HG02571 (cell line): ENCODE measurements around the gene FAP.

ENCODE experiments used
- ATAC-seq: cut with Tn5 transposase; IDR thresholded peaks from one replicate; pipeline ENCODE4 v1.9.1; 2021; ENCODE audit warnings: mild to moderate bottlenecking, moderate library complexity; ENCODE audit not compliant: unreplicated experiment

Gene FAP

DNA sequence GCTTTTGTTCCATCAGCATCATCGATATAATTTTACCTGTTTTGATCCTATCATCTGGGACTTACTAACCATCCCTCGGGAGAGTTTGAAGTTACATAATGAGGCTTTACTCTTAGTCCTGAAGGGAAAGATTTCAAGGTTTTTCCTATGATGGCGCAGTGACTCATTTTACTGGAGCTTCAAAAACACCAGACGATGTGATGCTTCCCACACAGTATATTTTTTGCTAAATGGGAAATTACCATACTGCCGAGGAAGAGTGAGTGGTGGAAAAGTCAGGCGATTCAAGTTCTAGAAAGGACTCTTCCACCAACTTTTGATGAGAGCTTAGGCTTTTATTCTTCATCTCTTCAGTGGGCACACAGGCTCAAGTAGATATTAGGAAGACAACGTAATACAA lies 46.6 kb downstream of the FAP start:
- ATAC-seq = no peak

DNA sequence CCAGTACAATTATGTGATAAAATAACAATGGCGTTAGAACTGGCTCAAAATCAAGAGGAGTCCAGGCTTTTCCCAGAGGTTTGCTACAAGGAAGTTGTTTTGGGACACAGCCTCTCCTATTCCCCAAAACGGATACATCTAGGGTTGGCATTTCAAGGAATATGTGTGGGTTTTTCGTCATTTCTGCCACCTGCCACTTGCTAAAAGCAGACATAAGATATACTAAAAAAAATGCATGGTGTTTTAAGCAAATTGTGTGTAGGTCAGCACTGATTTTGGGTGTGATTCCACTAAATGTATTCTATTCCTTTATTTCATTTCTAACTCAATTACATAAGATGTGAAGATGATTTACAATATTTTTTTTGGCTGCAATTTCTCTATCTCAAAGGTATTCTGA lies 54.8 kb downstream of the FAP start:
- no peak for ATAC-seq

DNA sequence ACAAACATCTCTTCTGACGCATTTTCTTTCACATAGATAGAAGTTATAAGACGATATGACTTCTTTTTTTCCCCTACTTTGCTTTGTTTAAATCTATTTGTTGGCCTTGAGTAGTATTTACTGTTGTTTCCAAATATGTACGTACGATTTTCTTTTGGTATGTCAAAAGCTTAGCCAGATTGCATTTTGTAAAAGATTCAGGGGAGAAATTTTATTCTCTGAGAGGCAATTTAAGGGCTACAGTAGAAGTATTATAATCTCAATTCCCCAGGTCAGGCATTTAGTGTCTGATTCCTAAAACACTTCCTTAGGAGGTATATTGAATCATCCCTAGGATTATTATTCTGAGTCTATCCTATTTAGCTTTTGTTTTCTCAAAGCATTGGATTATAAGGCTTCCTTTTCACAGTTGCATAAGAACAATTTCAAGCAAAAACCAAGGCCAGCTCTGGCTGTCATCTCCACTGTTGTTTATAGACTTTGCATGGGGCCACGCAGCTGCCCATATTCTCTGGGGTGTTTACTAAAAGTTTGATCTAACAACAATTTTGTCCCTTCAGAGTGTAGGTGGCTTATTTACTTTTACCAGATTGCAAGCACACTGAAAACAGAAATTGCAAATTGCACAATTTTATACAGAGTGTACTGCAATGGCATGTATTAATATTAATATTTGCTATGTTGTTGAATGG lies 57.6 kb downstream of the FAP start:
- ATAC-seq = no peak

DNA sequence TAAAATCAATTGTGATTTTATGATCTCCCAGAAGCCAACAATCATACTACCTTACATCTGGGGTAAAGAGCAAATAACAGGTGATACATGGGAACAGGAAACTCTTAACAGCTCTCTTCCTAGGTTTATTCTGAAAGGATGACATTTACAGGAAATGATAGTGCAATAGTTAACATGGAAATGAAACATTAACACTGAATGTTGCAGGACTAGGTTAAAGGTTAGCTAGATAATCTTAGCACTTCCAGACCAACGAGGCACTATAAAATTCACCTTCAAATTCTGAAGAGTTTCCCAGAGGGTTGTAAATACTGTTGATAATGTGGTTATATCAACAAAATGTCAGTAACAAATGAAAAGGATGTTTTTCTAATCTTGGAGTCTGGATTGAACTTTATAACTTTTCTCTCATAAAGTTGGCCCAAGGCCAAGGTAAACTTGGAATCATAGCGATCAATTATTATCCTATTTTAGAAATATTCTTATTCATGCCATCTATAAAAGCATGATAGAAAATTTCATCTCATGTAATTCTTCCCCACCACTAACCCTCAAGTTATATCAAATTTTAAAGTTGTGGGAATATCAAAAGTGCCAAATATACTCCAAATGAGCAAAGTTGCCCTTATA lies 58.3 kb downstream of the FAP start:
- no peak for ATAC-seq

DNA sequence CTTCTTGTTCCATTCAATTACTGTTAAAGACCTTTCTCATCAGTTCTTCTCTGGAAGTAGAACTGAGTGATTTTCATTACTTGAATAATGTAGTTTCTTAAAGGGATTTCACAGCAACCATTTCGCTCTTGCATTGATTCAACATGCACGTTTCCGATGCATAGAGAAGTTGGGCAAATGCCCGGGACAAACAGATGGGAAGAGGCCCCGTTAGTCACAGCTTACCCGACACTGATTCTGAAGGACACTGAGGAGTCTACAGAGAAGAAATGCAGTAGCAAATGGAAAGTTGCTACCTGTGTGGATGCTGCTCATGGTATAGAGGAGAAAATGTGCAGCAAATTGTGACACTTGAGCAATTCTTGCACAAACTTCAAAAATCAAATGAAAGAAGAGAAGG lies 58.9 kb downstream of the FAP start:
- ATAC-seq = no peak

DNA sequence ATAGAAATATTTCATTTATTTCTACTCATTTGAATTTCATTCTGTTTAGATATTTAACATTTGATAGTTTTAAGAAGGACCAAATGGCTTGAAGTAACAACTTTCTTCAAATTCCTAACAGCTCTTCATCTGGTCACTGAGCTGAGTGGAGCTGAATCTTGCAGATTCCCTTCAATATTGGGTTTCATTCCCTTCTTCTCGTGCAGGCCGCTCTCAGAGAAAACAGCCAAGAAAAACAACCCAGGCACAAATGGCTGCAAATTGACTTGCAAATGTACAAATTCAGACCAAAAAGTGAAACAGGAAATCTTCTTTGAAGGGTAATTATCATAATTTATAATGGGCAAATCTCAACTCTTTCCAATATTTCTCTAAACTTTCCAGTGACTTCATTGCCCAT lies 60.9 kb downstream of the FAP start:
- no peak for ATAC-seq

DNA sequence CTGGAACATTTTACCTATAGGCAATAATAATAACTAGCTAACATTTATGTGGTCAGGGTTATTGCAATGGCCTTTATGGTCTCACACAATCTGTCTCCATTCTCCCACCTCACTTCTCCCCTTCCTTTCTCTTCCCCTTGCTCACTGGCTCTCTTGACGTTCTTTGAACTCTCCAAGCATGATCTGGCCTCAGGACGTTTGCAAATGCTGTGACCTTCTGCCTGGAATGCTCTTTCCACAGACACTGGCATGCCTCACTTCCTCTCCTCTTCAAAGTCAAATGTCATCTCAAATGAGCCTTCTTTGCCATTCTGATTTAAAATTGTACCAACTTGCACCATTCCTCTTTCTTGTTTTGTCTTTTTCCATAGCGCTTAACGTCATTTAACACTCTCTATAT lies 65.9 kb downstream of the FAP start:
- ATAC-seq = no peak

DNA sequence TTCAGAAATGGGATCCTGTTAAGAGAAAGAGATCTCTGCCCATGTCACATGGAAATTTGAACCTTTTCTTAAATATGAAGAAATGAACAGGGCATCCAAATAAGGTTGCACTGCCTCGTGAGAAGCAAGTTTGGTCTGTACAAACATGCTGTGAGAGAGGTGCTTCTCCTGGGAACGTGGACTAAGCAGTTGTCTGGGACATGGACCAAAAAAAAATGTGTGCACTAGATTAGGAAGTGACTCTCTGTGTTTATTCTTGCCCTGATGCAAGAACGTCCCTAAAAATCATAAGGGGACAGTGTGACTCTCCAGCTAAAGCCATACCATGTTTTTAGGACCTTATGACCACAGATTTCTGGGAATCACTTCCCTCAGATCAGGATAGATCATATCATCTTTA lies 67.5 kb downstream of the FAP start:
- no peak for ATAC-seq

DNA sequence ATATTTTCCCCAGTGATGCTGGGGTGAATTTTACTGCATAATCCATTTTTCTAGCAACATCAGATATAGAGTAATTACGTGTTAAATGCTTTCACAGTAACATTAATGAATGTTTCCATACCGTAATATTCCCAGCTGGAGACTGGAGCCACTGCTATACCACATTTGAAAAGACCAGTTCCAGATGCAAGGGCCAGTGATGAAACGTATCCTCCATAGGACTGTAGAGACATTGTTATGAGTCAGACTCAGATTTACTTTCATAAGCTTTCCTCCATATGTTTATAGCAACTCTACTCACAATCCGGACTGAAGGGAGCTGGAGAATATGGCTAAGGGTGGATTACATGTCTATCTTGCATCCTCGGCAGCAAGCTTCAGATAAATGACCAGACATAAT lies 68.5 kb downstream of the FAP start:
- no peak for ATAC-seq

DNA sequence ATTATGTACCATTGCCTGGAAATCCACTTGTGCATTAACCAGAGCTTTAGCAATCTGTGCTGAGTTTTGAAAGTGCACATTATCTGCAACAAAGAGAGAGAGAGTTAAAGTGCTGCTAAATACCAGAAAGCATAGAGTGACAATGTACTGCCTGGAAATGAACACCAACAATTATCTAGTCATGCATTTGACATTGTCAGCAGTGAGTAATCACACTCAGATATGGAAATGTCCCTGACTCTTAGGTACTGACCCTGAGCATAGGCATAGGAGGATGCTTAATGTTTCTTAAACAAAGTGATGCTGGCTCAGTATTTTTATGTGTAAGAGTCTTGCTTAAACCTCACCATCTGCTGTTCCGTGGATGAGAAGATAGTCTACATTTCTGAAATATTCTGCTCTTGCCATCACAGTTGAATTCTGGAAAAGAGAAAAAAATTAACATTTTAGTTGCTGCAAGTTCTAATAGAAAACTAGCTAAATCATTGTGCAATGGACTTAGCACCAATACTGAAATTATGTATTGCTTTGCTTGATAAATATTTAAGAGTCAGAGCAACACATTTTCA lies 70.4 kb downstream of the FAP start:
- no peak for ATAC-seq

DNA sequence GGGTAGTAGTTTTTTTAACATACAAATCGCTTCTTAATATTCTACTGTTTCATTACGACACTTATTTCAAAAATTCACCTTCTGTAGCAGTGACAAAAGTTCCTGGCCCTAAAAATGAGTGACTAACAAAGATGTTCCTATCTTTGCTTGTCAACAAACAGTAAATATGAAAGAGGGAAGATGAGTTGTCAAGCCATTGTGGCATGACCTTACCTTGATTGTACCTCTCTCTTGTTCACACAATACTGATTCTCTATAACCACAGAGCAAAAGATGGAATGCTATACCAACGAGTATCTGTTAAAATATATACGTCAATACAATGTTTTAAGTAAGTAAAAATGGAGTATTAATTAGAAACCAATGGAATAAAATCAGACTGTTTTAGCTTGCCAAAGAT lies 76.5 kb downstream of the FAP start:
- ATAC-seq = no peak

DNA sequence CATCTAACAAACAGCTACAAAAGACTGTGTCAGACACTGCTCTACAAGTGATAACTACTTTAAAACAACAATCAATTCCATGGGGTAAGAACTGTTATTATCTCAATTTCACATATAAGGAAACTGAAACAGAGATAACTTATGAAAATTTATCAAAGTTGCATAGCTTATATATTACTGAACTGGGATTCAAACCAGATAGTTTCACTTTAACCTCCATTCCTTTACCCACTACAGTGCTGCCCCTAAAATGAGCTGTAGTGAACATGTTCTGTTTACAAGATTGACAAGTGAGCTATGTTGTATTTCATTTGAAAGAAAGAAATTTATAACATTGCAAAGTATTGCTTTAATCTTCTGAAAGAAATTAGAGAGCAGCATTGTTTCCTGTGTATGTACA lies 77.1 kb downstream of the FAP start:
- ATAC-seq = no peak

DNA sequence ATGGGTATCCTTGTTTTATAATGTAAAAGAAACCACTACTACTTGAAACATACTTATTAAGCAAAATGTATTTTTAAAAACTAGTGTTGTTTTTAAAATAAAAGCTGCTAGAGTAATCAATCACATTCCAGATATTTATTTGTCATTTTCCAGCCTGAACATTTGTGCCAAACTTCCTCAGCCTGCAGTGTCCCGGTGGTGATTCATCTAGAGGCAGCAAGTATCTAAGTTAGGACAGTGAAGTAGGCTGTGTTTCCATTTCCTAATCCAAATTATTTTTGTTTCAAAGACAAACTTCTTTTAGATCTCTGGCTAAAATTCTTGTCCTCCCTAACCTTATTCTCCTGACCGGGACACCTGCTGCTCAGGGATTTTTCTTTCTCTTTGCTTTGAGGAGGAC lies 78.4 kb downstream of the FAP start:
- ATAC-seq = no peak

DNA sequence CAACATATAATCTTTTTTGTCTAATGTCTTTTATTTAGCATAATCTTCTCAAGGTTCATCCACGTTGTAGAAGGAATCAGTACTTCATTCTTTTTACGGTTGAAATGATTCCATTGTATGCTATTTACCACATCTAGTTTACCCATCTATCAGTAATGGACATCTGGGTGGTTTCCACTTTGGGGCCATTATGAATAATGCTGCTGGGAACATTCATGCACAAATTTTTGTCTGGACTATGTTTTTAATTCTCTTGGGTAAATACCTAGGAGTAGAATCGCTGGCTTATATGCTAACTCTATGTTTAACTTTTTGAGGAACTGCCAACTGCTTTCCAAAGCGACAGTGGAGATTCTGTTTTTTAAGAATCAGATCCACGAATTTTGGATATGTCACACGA lies 83.8 kb downstream of the FAP start:
- no peak for ATAC-seq

DNA sequence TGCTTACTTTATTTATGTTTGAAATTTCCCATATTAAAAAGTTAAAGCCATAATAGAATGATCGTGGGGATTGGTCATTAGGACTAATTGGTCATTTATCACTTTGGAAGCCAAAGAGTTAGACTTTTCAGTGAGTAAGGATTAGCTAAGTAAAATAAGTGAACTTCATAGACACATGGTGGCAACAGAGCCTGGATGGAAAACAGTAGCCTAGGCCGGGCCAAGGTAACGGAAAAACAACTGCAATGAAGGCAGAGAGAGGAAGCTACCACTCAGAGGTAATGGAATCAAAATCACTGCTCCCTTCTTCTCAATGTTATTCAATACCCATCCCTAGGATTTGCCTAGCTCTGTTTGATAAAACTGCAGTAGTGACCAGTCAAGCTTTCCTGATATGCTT lies 87.1 kb downstream of the FAP start:
- ATAC-seq = no peak

DNA sequence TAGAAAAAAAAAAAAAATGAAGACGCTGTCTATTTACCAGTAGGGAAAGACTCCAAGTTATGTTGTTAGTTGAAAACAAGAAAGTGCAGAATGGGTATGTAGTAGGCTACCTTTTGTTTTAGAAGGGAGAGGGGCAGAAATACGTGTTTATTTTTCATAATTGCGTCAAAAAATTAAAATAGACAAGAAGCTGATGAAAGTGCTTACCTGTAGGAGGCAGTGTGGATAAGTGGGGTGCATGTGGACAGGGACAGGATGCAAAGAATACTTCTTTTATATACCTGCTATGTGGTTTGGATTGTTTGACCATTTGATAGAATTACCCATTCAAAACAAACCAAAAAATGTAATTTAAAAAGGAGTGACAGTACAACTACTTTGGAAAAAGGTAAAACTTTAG lies 88.2 kb downstream of the FAP start:
- no peak for ATAC-seq

DNA sequence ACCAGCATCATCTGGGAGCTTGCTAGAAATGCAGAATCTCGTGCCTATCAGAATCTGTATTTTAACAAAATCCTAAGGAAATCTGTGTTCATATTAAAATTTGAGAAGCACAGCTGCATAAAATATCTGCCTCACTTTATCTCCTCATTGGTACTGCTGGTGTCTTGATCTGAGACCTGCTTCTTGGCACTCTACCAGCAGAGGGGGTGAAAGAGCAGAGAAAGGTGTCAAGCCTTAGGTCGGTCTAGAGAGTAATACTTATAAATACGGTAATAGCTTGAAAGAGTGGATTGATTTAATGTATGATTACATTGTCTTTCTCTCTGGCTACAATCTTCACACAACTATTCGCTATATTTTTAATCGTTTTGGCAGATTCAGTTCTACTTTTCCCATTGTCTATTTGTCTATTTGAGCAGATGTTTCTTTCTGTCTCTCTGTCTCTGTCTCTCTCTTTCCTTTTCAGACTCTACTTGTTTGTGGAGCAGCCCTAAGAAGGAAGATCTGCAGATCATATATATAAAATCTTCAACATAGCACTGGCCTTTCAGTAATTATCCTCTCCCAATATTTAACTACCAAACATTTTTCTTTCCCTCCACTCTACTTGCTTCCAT lies 89.5 kb downstream of the FAP start:
- ATAC-seq = peak; percentile 99

DNA sequence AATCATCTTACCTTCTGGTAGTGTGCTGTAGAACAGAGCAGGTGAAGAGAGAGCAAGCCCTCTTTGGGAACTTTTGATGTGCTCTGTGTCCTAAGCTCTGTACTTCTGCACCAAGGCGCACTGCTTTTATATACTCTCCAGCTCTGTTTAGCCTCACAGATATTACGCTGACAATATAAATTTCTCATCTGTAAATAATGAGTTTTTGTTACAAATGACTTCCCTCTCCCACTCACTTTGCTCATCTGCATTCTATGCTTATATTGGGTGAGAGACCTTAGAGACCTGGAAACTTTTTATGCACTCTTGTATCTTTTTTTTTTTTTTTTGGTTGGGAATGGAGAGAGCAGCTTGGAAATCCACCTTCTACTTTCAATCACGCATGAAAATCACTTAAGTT lies 91.1 kb downstream of the FAP start, which contains the start of gene GCG:
TSS of gene GCG (minus strand) at position 101 of the 400 bp plus-strand sequence. CDS start 3,069 bp downstream, outside the sequence.
- no peak for ATAC-seq

DNA sequence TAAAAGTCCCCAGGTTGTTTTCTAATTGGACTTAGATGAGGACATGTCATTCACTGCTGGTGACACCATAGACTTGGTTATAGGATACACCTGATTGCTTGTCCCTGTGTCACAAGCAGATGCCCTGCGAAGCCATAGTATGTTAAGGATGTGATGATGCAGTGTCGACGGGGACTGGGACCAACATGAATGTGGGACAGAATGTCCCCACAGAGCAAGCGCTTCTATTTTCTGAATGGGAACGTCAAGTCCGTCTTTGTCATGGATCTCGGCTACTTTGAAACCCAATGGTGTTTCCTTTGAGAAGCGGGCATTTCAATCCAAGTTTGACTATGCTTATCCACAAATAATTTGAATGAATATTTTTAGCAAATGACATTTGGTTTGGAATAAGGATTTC lies 93.3 kb downstream of the FAP start:
- no peak for ATAC-seq

DNA sequence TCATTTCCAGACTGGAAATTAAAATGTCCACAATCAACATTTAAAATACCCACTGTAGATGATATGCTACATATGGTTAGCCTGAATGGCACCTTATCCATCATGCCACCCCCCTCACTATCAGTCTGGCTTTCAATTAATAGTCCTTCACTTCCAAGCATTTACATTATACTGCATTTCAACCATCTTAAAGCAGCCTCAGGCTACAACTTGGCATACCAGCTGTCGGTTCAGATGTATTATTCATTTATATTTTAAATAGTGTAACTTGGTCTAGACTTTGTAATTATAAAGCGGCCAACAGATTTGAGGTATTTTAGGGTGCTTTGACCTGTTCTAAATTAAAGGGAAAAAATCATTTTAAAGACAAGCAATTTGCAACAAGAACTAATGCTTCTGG lies 93.8 kb downstream of the FAP start:
- ATAC-seq = no peak

DNA sequence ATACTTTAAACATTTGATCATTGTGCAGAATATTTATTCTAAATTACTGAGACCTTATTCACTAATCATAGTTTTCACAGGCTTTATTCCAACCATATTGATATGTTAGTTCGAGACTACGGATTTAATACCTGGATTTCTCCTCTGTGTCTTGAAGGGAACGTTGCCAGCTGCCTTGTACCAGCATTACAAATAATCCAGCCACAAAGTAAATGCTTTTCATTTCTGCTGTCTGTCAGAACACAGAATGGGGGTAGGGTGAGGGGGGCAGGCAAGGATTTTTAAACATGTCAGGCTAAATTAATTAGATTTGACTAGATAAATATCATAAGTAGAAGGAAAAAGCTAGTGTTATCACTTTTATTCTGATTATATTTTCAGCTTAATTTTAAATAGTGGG lies 94.3 kb downstream of the FAP start:
- ATAC-seq = no peak

DNA sequence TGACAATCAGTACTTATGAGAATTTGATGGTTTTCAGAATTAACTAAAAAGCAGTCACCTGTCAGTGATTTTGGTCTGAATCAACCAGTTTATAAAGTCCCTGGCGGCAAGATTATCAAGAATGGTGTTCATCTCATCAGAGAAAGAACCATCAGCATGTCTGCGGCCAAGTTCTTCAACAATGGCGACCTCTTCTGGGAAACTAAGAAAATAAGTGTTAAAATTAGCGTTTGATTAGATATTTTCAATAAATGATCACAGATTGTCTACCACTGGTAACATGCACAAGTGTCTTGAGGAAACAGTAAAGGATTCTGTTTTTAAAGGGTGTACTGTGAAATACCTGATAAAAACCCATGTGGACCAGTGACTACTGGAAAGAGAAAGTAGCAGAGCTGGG lies 99.3 kb downstream of the FAP start:
- no peak for ATAC-seq
